Activated CD8-positive, alpha-beta memory T cell treated with anti-CD3 and anti-CD28 coated beads, Interleukin-2, amount 50 U/mL, for 48 hours (primary cell): ENCODE measurements around the gene PITPNM3.

Experiments
- DNase-seq: peaks from one replicate; pipeline ENCODE4 v3.0.0-alpha.2; 2020

Gene PITPNM3

DNA sequence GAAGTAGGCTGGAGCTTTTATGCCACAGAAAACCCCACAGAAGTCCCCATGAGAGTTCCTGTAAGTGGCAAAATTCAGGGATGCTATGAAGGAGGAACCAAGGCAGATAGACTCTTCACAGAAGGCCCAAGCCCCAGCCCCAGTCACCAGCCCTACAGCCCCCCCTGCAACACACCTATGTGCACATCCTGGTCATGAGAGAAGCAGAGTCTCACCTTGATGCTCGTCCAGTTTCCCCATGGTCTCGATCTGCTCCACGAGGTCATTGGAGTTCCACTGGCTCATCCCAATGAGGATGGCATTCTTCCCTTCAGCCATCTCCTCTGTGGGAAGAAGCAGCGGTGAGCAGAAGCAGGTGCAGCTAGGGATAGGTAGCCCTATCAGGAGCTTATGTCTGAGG lies 31.2 kb downstream of the PITPNM3 start:
- DNase-seq: no peak

DNA sequence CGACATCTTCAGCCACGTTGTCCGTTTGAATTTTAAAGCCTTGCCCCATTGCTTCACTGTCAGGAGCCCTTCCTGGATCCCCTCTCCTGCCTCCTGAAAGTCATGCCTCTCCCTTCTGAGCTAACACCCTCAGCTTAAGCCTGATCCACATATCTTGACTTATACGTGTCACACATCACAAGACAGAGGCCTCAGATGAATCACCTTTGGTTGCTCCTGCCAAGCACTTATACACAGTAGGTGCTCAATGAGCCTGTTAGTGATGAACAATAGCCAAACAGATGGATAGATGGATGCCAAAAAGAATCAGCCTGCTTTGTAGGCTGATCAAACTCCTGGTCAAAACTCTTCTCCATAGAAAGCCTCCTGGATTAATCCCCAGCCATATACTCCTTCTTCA lies 31.8 kb downstream of the PITPNM3 start:
- no peak for DNase-seq

DNA sequence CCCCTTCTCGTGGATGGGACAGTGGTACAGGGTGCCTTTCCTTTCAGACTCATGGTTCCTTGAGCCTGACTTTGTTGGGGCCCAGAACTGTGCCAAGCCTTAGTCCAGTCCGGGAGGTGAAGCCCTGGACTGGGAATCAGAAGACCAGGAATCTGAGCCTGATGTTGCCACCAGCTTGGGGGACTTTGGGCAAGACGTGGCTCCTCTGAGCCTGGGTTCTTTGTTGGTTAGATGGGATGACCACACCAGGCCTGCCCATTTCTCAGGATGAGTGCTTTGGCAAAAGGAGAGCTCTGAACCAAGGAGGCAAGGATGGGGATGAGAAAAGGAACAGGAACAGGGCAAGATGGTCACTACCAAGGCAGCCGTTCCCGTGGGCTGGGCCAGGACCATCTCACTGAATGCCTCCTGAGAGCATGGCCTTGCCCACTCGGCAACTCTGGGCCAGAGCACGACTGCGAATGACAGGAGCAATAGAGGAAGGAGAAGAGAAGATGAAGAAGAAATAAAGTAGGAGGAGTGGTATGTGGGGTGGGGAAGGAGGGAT lies 32.5 kb downstream of the PITPNM3 start:
- DNase-seq: no peak

DNA sequence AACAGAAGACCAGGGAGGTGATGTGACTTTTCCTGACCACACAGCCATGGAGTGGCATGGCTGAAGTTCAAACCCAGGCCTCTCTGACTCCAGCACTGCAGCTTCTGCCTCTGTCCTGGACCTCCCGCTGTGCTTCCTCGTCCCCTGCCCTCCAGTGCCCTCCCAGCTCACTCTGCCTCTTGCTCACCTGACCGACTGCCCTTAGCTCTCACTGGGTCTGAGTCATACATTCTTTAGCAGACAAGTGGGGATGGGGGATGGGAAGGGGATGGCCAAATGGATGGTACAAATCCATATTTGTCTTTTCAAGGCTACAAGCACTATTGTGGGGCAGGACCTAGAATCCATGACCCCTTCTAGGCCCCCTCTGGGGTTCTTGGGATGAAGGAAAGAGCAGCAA lies 33.0 kb downstream of the PITPNM3 start:
- no peak for DNase-seq

DNA sequence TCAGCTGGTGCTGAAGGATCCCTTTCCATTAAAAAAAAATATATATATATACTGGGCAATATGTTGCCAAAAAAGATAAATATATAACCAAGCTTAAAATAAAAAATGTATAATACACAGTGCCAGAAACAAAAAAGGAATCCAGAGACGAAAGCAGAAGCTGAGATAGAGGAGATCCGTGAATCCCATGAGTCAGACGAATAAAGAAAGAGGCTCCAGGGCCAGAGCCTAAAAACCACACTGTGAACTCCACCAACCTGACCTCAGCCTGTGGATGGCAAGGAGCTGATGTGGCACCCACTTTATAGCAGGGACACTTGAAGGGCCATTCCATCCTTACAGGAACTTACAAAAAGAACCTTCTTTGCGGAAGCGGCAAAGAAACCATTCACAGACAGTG lies 34.8 kb downstream of the PITPNM3 start:
- DNase-seq: no peak

DNA sequence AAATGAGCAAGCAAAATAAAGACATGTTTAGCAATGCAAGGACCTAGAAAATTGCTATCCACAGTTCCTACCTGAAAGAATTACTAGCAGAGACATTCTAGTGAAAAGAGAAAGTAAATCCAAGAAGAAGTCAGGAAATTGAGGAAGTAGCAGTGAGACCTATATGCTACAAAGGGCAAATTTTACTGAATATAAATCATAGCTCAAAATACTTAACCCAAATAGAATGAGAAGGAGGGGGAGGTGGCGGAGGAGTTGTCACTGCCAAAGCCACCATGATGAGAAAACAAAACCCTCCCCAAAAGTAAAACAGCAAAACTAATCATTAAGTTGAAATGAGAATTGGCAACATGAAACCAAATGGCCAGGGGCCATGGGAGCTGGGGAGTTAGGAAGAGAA lies 39.3 kb downstream of the PITPNM3 start:
- DNase-seq: no peak

DNA sequence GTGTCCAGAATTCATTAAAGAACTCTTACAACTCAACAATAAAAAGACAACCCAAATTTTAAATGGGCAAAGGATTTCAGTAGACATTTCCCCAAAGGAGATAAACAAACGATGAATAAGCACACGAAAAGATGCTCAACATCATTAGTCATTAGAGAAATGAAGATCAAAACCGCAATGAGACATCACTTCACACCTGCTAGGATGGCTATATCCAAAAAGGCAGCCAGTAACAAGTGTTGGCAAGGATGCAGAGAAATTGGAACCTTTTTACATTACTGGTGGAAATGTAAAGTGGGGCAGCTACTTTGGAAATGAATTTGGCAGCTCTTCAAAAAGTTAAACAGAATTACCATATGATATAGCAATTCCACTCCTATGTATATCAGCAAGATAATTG lies 42.0 kb downstream of the PITPNM3 start:
- no peak for DNase-seq

DNA sequence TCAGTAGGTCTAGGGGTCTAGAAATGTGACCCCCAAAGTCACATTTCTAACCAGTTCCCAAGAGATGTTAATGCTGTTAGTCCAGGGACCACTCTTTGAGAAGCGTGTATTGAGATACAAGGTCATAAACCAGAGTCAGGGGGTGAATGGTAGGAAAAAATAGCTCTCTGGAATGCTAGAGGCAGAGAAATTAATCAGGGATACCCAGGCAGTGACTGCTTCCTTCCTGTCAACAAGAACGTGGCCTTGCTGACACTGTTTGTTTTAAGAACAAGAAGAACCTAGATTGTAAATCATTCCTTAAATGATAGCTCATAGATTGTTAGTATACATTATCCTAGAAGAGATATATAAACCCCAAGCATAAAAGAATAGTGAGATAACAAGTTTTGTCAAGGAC lies 43.8 kb downstream of the PITPNM3 start:
- no peak for DNase-seq

DNA sequence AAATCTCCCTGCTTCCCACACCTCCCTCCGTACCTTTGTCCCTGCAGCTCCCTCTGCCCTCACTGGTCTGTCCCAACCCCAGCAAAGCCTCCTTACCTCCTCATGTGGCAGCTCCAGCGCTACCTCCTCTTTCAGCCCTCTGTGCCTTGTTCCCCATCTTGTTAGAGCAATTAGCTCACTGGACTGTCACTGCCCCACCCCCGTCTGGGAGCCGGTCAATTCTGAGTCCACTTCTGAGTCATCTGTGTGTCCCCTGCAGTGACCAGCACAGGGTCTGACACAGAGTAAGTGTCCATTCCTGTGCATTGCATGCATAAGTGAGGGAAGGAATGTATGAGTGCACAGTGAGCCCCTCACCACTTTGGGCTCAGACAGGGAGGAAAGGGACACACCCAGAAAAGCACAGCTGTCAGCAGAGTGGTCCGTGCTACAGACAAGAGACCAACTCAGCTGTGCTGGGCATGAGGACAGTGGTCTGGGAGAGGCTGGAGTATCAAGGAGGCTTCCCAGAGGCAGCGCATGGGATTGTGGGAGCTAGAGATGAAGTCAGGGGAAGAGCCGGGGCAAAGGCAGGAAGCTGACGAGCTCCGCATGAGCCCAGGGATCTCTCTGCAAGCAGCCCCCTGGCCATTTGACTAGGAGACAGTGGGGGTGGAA lies 45.9 kb downstream of the PITPNM3 start:
- DNase-seq: no peak

DNA sequence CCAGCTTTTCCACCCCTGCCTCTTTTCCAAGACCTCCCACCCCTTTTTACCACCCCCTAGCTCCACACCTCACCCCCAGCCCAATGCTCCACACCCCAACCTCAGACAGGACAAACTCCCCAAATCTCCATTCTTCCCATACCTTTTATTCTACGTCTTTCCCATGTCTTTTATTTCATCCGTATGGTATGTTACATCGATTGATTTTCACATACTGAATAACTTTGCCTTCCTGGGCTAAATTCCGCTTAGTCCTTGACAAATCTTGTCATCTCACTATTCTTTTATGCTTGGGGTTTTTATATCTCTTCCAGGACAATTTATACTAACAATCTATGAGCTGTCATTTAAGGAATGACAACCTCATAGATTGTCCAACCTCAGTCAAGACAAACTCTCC lies 46.4 kb downstream of the PITPNM3 start:
- no peak for DNase-seq

DNA sequence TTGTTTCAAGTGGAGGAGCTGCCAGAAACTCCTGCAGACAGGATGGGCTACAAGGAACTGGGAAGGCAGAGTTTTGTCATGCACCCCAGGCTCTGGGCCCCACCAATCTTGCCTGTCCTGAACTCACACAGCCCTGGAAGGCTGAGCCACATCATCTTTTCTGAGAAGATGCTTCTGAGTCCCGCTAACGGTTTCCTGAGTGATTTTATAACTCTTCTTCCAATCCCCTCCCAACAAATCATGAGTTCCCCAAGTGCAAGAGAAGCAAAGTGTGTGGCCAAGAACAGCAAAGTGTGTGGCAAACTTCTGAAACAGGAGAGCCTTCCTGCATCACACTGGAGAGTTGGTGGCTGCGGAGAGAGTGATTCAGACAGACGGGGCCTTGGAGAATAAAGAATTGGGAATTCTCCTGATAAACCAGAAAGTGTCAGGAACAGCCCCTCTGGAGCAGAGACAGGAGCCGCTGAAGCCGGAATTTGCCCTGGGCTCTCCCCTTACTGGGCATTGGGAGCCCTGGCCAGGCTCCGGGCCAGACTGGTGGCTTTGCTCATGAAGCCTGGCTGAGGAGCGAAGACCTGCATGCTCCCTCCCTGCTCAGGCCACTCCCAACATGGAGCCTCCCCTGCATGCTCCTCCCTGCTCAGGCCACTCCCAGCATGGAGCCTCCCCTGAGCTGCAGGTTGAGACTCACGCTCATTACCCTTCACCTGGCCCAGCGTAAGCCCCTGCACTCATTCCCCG lies 47.2 kb downstream of the PITPNM3 start:
- DNase-seq: no peak

DNA sequence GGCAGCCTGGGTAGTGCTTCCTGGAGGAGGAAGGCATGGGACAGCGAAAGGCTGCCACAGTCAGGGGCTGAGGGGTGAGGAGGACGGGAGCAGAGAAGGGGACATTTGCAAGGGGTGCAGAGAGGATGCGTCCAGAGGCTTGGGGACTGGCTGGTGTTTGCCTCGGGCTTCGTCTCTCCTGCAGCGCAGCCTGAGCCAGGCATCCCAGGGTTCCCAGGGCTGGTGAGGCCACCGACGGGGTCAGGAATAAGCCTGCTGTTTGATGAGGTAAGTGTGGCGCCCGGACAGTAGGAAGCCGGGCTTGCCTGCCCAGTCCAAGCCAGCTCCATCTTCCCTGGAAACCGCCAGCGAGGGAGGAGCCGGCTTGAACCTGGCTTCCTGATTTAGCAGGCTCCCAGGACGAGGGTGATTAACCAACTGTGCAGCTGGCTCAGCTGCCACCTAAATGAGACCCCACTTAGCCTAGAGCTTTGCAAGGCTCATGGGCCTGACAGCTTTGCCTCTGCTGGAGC lies 47.8 kb downstream of the PITPNM3 start:
- no peak for DNase-seq

DNA sequence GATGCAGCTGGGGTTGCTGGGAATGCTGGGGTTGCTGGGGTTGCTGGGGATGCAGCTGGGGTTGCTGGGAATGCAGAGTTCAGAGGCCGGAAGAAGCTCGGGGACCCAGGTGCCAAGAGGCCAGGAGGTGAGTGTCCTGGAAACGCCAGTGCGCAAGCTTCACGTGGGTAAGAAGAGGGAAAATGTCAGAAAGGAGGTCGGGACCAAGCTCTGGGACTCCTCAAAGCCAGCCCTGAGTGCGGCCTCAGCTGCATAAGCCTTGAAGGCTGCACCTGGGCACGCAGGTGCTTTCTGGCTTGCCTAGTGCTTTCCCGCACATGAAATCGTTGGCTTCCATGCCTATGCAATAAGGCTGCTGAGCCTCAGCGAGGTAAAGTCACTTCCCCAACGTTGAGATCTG lies 48.3 kb downstream of the PITPNM3 start:
- DNase-seq: no peak

DNA sequence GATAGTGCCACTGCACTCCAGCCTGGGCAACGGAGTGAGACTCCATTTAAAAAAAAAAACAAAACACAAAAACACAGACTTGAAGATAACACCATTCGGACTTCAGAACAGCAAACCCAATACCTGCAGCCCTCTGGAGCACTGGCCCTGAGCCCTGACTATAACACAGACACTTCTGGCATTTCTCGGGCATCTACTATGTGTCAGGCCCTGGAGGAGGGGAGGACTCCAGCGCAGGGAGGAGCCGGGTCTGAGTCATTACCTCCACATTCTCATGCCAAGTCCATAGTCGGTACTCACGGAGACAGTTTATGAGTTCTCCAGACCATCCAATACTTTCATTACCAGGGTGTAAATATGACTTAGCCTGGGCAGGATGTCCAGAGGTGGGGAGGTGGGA lies 48.8 kb downstream of the PITPNM3 start:
- DNase-seq: no peak

DNA sequence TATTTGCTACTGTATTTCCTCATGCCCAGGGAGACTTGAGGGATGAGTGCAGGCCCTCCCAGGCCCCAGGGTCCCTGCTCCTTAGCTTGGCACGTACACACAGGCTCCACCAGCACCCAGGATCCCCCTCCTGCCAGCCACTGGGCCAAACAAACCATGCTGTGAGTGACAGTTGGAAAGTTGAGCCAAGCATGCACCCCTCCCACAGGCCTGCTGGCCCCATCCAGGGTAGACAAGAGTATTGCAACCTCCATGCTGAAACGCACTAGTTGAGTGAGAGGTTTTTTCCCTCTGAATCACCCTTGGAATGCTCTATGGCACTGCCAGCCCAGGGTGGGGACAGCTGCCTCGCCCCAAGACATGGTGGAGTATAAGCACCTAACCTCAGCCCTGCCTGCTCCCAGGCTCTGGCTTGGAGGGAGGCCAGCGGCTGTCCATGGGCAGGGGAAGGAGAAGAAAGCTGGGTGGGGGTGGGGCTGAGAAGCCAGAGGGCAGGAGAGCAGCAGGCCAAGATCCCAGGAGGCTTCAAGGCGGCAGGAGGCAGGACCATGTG lies 49.6 kb downstream of the PITPNM3 start:
- DNase-seq: no peak

DNA sequence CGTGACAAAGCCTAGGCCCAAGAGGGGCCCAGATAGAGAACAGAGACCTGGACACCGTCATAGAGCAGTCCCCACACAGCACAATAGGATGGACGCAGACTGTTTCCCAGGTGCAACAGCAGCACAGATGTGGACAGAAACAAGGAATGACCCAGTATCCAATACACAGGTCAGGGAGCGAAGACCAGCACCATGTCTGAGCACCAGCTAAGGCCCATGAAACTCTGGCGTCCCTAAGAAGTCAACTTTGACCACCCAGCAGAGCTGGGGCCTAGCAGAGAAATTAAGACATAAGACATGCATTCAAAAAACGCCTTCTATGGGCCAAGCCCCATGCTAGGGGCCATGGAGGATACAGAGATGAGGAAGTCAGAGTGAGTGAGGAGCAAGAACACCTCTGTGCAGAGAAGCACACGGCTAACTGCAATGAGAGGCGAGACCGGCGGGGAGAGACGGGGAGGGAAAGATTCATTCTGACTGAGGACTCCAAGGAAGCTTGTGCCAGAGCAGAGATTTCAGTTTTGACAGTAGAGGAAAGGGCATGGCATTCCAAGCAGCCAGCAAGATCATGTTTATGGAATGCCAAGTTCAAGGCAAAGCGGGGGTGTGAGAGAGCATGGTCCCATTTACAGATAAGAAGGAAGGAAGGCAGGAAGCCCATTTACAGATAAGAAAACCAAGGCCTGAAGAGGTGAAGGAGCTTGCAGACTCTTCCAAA lies 50.8 kb downstream of the PITPNM3 start:
- no peak for DNase-seq

DNA sequence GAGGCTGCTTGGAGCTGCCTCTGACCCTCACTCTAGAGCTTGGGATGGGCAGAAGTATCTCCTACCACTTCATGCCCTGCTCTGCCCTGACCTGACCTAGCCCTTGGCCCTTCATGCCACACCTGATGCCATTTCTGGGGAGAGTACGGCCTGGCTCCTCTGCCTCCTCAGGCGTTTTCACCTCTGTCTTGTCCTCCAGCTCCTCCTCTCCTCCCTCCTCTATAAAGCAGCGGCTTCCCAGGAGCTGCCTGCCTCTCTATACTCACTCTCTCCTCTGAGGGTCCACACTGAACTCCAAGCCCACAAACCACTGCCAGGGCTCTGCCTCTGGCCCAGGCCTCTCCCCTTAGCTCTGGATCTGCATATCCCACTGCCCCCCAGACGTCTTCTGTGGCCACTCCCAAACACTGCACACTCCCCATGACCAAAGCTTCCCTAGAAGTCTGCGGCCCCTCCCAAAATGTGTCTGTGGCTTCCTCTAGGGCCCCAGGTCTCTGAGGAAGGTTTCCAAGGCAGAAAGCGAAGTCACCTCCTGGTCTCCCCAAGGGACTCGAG lies 52.6 kb downstream of the PITPNM3 start:
- DNase-seq: no peak

DNA sequence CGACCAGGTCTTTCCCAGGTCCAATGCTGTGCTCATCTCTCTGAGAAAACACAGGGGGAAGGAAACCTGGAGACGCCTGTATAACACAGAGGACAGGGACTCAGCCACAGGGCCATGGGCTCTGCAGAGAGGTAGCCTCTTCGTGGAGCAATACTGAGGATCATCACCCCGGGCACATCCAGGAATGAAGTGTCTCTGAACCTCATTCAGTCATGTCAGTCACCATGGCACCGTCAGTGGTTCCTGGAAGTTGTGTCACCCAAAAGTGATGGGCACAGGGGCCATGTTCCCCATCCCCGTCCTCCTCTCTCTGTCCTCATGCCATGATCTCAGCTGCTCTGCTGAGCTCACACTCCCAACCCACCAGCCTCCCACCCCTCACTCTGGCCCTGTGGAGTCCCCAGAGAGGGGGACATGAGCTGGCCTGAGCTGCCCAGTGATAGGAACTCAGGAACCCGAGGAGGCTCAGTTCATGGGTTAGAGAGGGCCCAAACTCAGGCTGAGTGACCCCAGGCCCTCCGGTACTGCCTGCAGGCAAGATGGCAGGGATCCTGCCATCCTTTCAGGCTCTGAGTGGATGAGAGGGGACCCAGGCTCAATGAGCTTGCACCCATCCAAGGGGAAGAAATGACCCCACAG lies 53.4 kb downstream of the PITPNM3 start:
- no peak for DNase-seq

DNA sequence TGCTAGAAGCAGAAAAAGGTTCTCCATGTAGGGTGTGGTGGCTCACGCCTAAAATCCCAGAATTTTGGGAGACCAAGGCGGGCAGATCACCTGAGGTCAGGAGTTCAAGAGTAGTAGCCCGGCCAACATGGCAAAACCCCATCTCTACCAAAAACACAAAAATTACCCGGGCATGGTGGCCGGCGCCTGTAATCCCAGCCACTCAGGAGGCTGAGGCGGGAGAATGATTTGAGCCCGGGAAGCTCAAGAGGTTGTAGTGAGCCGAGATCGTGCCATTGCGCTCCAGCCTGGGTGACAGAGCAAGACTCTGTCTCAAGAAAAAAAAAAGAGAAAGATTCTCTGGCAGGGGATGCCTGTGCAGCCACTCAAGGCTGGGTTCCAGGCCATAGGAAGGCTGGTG lies 54.2 kb downstream of the PITPNM3 start:
- no peak for DNase-seq

DNA sequence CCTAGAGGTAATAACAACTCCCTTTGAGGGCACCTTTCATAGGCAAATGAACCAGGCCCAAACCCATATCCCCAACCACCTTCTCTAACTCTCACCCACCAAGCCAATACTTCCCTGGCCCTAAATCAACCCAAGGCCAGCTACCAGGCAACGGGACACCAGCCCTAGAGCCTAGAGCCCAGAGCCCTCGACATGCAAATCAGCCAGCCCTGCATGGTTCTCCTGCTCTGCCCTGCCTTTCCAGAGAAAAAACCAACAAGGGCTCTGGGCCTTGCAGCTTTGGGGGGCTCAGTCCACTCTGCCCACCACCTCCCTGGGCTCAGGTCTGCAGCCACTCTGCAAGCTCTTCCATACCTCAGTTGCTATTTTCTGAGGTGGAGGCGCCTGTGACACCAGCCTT lies 55.0 kb downstream of the PITPNM3 start:
- DNase-seq: no peak

DNA sequence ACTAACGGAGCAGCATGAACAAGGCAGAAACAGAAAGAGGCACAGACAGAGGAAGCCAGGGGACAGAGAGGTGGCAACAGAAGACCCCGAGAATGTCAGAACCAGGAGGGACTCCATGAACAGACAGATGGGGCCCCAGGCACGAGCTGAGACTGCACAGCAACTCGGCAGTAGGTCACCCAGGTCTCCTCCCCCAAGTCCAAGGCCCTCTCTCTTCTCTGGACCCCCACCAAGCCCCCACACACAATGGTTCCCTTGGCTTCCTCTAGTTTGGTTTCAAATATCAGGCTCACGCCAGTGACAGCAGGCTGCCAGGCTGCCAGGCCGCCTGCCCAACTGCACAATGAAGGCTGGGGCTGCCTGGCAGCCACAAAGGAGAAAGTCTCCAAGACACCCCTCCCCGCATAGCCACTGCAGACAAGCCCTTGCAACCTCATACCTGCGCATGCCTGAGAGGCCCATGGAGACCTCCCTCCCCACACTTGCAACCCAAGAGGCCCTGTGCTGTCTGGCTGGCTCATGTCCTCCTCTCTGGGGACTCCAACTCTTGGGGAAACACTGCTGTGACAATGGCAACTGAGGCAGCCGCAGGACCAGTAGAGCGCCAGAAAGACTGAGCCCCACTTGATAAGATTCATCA lies 57.3 kb downstream of the PITPNM3 start:
- peak; percentile 35 for DNase-seq

DNA sequence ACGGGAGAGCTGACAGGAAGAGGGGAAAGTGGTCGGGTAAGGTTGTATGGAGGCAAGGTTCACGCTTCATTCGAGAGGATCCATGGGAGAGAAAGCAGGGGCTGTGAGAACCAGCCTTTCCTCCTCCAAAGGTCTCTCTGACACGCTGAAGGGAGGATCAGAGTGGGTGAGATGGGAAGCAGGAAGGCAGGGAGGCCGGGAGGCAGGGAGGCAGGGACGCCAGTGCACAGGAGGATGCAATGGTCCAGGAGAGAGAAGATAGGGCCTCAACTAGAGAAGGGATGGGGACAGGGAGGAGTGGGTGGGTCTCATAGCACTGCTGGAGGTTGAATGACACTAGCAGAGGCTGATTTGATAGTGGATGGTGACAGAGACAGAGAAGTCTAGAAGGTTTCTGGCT lies 58.0 kb downstream of the PITPNM3 start:
- DNase-seq: peak; percentile 23
